K562 (cell line): ENCODE data around the gene CCR7. TPM values are rescaled to one million over a fixed set of nuclear protein-coding genes. Genes with fewer than 3 reads are reported as not detected.
A peak's percentile ranks its signal among the peaks of the same experiment; 100 is the strongest.

Experiments used
- ARHGAP35 ChIP-seq: fragments of 450-650 bp; IDR thresholded peaks from 2 replicates; pipeline ENCODE4 v1.6.1; 2018; ENCODE audit not compliant: partially characterized antibody
- ASH1L ChIP-seq: fragments of 450-650 bp; IDR thresholded peaks from 2 replicates; pipeline ENCODE4 v1.6.1; 2018; ENCODE audit warnings: borderline replicate concordance, mild to moderate bottlenecking, low read depth; ENCODE audit not compliant: partially characterized antibody
- ATF1 ChIP-seq, 2 experiments: fragments of 450-650 bp in 1 of 2; IDR thresholded peaks; 2 replicates each; pipeline ENCODE4 v1.6.1; 2016; ENCODE audit warnings: missing compliant biosample characterization in 1 of 2, missing genetic modification characterization in 1 of 2
- BACH1 ChIP-seq: fragments of 200-800 bp; sonication (Bioruptor generic); IDR thresholded peaks from 2 replicates; pipeline ENCODE4 v1.6.1; 2016; ENCODE audit warnings: missing genetic modification characterization, missing compliant biosample characterization
- BCOR ChIP-seq: fragments of 450-650 bp; IDR thresholded peaks from 2 replicates; pipeline ENCODE4 v1.6.1; 2016
- CBX3 ChIP-seq, 2 experiments: IDR thresholded peaks; 1 replicate in 1 of 2; 2 replicates in 1 of 2; pipeline ENCODE4 v1.6.1; 2012; ENCODE audit warnings: inconsistent platforms in 2 of 2, low read length in 2 of 2, borderline replicate concordance in 1 of 2, control low read depth in 1 of 2
- CXXC5 ChIP-seq: fragments of 250-450 bp; sonication (Bioruptor Pico); IDR thresholded peaks from 2 replicates; pipeline ENCODE4 v1.8.0; 2022; ENCODE audit warnings: inconsistent platforms, mild to moderate bottlenecking, moderate library complexity
- ELK1 ChIP-seq: sonication (generic); formaldehyde crosslinking; IDR thresholded peaks from 2 replicates; pipeline ENCODE4 v1.8.1; 2022; ENCODE audit warnings: missing genetic modification reagents
- FOXJ3 ChIP-seq: sonication (generic); formaldehyde crosslinking; IDR thresholded peaks from 2 replicates; pipeline ENCODE4 v1.4.0; 2020; ENCODE audit warnings: mild to moderate bottlenecking, missing genetic modification reagents
- GABPB2 ChIP-seq: fragments of 250-450 bp; sonication (Bioruptor Pico); conservative IDR thresholded peaks from 2 replicates; pipeline ENCODE4 v1.5.1; 2021; ENCODE audit warnings: mild to moderate bottlenecking
- HMG20A ChIP-seq: fragments of 450-650 bp; formaldehyde crosslinking; conservative IDR thresholded peaks from 2 replicates; pipeline ENCODE4 v1.4.0; 2020; ENCODE audit warnings: mild to moderate bottlenecking, mixed read lengths
- KDM2B ChIP-seq: fragments of 250-450 bp; sonication (Bioruptor Pico); IDR thresholded peaks from 2 replicates; pipeline ENCODE4 v1.8.0; 2021; ENCODE audit warnings: mild to moderate bottlenecking, moderate library complexity
- L3MBTL2 ChIP-seq: fragments of 450-650 bp; IDR thresholded peaks from 2 replicates; pipeline ENCODE4 v1.6.1; 2016; ENCODE audit warnings: mild to moderate bottlenecking, moderate library complexity
- NFIX ChIP-seq: fragments of 250-450 bp; sonication (Bioruptor Pico); IDR thresholded peaks from 2 replicates; pipeline ENCODE4 v1.4.0; 2020; ENCODE audit warnings: low read depth, mild to moderate bottlenecking, moderate library complexity
- NFYB ChIP-seq: IDR thresholded peaks from 2 replicates; pipeline ENCODE4 v1.6.1; 2011; ENCODE audit warnings: mild to moderate bottlenecking, moderate library complexity; ENCODE audit not compliant: insufficient read length; ENCODE audit errors: extremely low read depth
- POLR2B ChIP-seq: fragments of 450-650 bp; IDR thresholded peaks from 2 replicates; pipeline ENCODE4 v1.6.1; 2018; ENCODE audit warnings: low read depth; ENCODE audit not compliant: partially characterized antibody
- RNF219 ChIP-seq: fragments of 250-450 bp; sonication (Bioruptor Pico); IDR thresholded peaks from 2 replicates; pipeline ENCODE4 v1.5.0; 2022; ENCODE audit warnings: mild to moderate bottlenecking
- SLC30A9 ChIP-seq: fragments of 250-450 bp; sonication (Bioruptor Pico); IDR thresholded peaks from 2 replicates; pipeline ENCODE4 v1.8.0; 2022; ENCODE audit warnings: mild to moderate bottlenecking, moderate library complexity
- U2AF2 ChIP-seq: fragments of 200-400 bp; formaldehyde crosslinking; optimal IDR thresholded peaks from 2 replicates; pipeline ENCODE3; 2017; ENCODE audit warnings: low read depth, mild to moderate bottlenecking, low read length
- USF2 ChIP-seq: sonication (generic); formaldehyde crosslinking; IDR thresholded peaks from 2 replicates; pipeline ENCODE4 v1.5.0; 2020; ENCODE audit warnings: missing genetic modification reagents
- ZFPM2 ChIP-seq: fragments of 250-450 bp; sonication (Bioruptor Pico); IDR thresholded peaks from 2 replicates; pipeline ENCODE4 v1.5.1; 2022; ENCODE audit warnings: mild to moderate bottlenecking
- ZNF232 ChIP-seq: sonication (generic); formaldehyde crosslinking; IDR thresholded peaks from 2 replicates; pipeline ENCODE4 v1.8.0; 2022; ENCODE audit warnings: mild to moderate bottlenecking, missing genetic modification reagents
- ZNF282 ChIP-seq: sonication (generic); formaldehyde crosslinking; IDR thresholded peaks from 2 replicates; pipeline ENCODE4 v1.8.1; 2023; ENCODE audit warnings: missing genetic modification reagents
- ZNF436 ChIP-seq: fragments of 250-450, 450-650 bp; sonication (Bioruptor Pico); formaldehyde crosslinking; IDR thresholded peaks from 2 replicates; pipeline ENCODE4 v1.7.0; 2020; ENCODE audit warnings: mild to moderate bottlenecking
- ZSCAN32 ChIP-seq: fragments of 450-650 bp; formaldehyde crosslinking; IDR thresholded peaks from 2 replicates; pipeline ENCODE4 v1.4.0; 2020; ENCODE audit warnings: mild to moderate bottlenecking, moderate library complexity
- polyA plus RNA-seq, 8 experiments: library from polyadenylated mRNA; depleted of rRNA in 4 of 8; stranded (reverse) in 5 of 8; unstranded in 3 of 8; fragments of >200 nt; fragmentation: Nextera tagmentation in 2 of 8; fragmentation: Illumina TruSeq in 1 of 8; extraction: Ambion mirVana in 2 of 8; extraction: Trizol in 1 of 8; gene quantifications; 2 replicates each; pipeline versions ENCODE4 v1.2.1 to v1.2.3, GENCODE V29; 2011 to 2014; ENCODE audit warnings: inconsistent platforms in 1 of 8, missing spikeins in 1 of 8
- total RNA-seq, 7 experiments: library from RNA; depleted of rRNA in 6 of 7; stranded (reverse); fragments of >200 nt in 6 of 7; fragmentation: Illumina TruSeq in 2 of 7; extraction: Trizol in 2 of 7; gene quantifications; 2 replicates each; pipeline versions ENCODE4 v1.2.1 to v1.2.3, GENCODE V29; 2011 to 2021; ENCODE audit warnings: low replicate concordance in 1 of 7

CCR7 gene
- total and polyA plus RNA-seq, 9 of the 15 experiments (the other 6 are each of a cell fraction or from before 2014, with no cell fraction given), result 0.14 to 1.4 (median 0.56) TPM

- TF ChIP-seq U2AF2 (no peak), POLR2B (no peak), CXXC5 (no peak), ZNF436 (CRISPR knock-in tag) (no peak), ASH1L (peak; percentile 80), ATF1 (CRISPR knock-in tag; IDR thresholded peaks at IDR 0.05) (no peak), ATF1 (tag; IDR thresholded peaks at IDR 0.05) (0 out of 2 replicates have a peak, but pooled peaks have one; percentile 19), HMG20A (CRISPR knock-in tag) (no peak), RNF219 (CRISPR knock-in tag) (no peak), SLC30A9 (CRISPR knock-in tag) (no peak), ZNF282 (CRISPR knock-in tag) (no peak), ZFPM2 (CRISPR knock-in tag) (no peak), NFYB (peak; percentile 50), BACH1 (tag) (no peak), CBX3 (IDR thresholded peaks at IDR 0.05; ENCODE audit: borderline replicate concordance in 1 of 2, low read length in 2 of 2) (peak in 1 of 2 experiments; percentile 60; a peak in 1 of 3 replicates), FOXJ3 (no peak), ZNF232 (CRISPR knock-in tag) (no peak), KDM2B (CRISPR knock-in tag) (no peak), USF2 (CRISPR knock-in tag) (peak; percentile 94), L3MBTL2 (peak; percentile 97), ZSCAN32 (CRISPR knock-in tag) (no peak), GABPB2 (CRISPR knock-in tag) (no peak), ARHGAP35 (no peak), ELK1 (CRISPR knock-in tag) (no peak), BCOR (no peak), NFIX (no peak)
Observed at GRCh38 chr17:40596261-40596919, 31.1 kb upstream of the CCR7 start (continued).
